ENCODE results near the gene KCNH8.

Gene KCNH8

GRCh38 chr3:19105826-19106225, 42.5 kb upstream of the KCNH8 start:
- H3F3A ChIP-seq (ENCODE audit: control insufficient read depth, insufficient read depth): no peaks in the 10 kb centered on the region
- H3K27ac ChIP-seq (ENCODE audit: low read depth, low read length): no peak overlapping the region
- TF ChIP-seq EZH2phosphoT487 (IDR thresholded peaks at IDR 0.05; ENCODE audit: borderline replicate concordance, low read length): no peak
- no peak for TF ChIP-seq CTCF (IDR thresholded peaks at IDR 0.05; ENCODE audit: low read depth, low read length, poor library complexity, severe bottlenecking)
- H4K20me1 ChIP-seq (ENCODE audit: control insufficient read depth, insufficient read depth, low read depth, low read length): no peaks in the 10 kb centered on the region
- H3K27me3 ChIP-seq (ENCODE audit: control insufficient read depth, low read length): no peaks in the 10 kb centered on the region
- H3K79me2 ChIP-seq (ENCODE audit: control insufficient read depth, low read length): no peaks in the 10 kb centered on the region
- peaks cover 6% of the 10 kb centered on the region for H3K4me1 ChIP-seq (ENCODE audit: control insufficient read depth, low read length)
- no peak overlapping the region for H3K4me2 ChIP-seq (ENCODE audit: low read length)
- peaks cover 9% of the 10 kb centered on the region for H3K9me3 ChIP-seq (ENCODE audit: control insufficient read depth, insufficient read depth, low read length)
- H3K36me3 ChIP-seq (ENCODE audit: control insufficient read depth, low read length): no peaks in the 10 kb centered on the region
- no peaks in the 10 kb centered on the region for H3K9me2 ChIP-seq (replicated peaks; ENCODE audit: control insufficient read depth, low read length)
- no peak overlapping the region for H3K4me3 ChIP-seq (ENCODE audit: low read length)

DNA sequence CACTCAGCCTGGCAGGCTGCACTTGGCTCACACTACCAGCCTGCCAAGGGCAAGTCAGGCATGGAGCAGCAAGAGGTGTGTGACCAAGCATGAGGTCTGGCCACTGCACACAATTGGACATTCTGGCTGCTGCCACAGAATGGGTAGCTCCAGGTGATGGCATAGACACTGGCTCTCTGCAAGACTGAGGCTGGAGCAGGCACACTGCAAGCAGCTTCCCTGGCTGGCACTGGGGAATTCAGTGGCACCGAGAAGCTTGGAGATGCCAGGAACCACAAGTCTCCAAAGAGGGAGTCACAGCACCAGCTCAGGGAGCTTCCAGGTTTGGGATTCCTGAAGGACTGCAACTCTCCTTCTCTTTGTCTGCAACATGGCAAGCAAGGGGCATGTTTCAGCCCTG, 42.0 kb upstream of the KCNH8 start:
- no peaks in the 10 kb centered on the region for H3K36me3 ChIP-seq (ENCODE audit: control insufficient read depth, low read length)

DNA sequence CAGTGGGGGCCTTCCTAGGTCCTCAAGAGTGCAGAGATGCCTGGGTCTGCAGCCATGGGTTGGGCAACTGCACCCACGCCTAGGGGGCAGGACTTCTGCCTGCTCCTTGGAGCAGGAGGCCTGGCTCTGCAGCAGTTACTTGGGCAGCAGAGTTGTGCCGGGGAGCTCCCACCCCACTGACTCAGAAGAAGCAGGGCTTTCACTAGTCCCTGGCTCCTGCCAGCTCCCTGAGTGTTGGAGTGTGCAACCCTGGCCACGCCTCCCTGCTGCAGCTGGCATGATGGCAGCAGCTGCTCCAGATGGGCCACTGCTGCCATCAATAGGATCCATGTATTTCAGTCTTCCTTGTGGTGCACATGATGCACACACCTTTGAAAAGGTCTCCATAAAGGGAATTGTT, 40.6 kb upstream of the KCNH8 start:
- H3F3A ChIP-seq (ENCODE audit: control insufficient read depth, insufficient read depth): no peaks in the 10 kb centered on the region
- no peaks in the 10 kb centered on the region for H3K9me2 ChIP-seq (replicated peaks; ENCODE audit: control insufficient read depth, low read length)
- H3K27me3 ChIP-seq (ENCODE audit: control insufficient read depth, low read length): no peaks in the 10 kb centered on the region
- no peaks in the 10 kb centered on the region for H3K36me3 ChIP-seq (ENCODE audit: control insufficient read depth, low read length)
- H4K20me1 ChIP-seq (ENCODE audit: control insufficient read depth, insufficient read depth, low read depth, low read length): no peaks in the 10 kb centered on the region
- TF ChIP-seq EZH2phosphoT487 (IDR thresholded peaks at IDR 0.05; ENCODE audit: borderline replicate concordance, low read length) (no peak), CTCF (IDR thresholded peaks at IDR 0.05; ENCODE audit: low read depth, low read length, poor library complexity, severe bottlenecking) (no peak)
- no peak overlapping the region for H3K4me3 ChIP-seq (ENCODE audit: low read length)
- peaks cover 9% of the 10 kb centered on the region for H3K9me3 ChIP-seq (ENCODE audit: control insufficient read depth, insufficient read depth, low read length)
- H3K4me2 ChIP-seq (ENCODE audit: low read length): no peak overlapping the region
- H3K4me1 ChIP-seq (ENCODE audit: control insufficient read depth, low read length): peaks cover 6% of the 10 kb centered on the region
- H3K27ac ChIP-seq (ENCODE audit: low read depth, low read length): no peak overlapping the region
- H3K79me2 ChIP-seq (ENCODE audit: control insufficient read depth, low read length): no peaks in the 10 kb centered on the region

More for the DNA sequence above, 42.0 kb upstream of the KCNH8 start:
- Histone ChIP-seq H4K20me1 (ENCODE audit: control insufficient read depth, insufficient read depth, low read depth, low read length) (no peaks in the 10 kb centered on the region), H3K4me2 (ENCODE audit: low read length) (no peak overlapping the region), H3K9me2 (replicated peaks; ENCODE audit: control insufficient read depth, low read length) (no peaks in the 10 kb centered on the region), H3K9me3 (ENCODE audit: control insufficient read depth, insufficient read depth, low read length) (peaks cover 9% of the 10 kb centered on the region), H3K27ac (ENCODE audit: low read depth, low read length) (no peak overlapping the region), H3K4me1 (ENCODE audit: control insufficient read depth, low read length) (peaks cover 6% of the 10 kb centered on the region), H3F3A (ENCODE audit: control insufficient read depth, insufficient read depth) (no peaks in the 10 kb centered on the region), H3K79me2 (ENCODE audit: control insufficient read depth, low read length) (no peaks in the 10 kb centered on the region), H3K4me3 (ENCODE audit: low read length) (no peak overlapping the region), H3K27me3 (ENCODE audit: control insufficient read depth, low read length) (no peaks in the 10 kb centered on the region)
- TF ChIP-seq CTCF (IDR thresholded peaks at IDR 0.05; ENCODE audit: low read depth, low read length, poor library complexity, severe bottlenecking): no peak
- TF ChIP-seq EZH2phosphoT487 (IDR thresholded peaks at IDR 0.05; ENCODE audit: borderline replicate concordance, low read length): no peak

Data from DOHH2 (cell line).